SU-DHL-6 (cell line): Measurements from ENCODE around the gene ACSM6.
A peak's percentile ranks its signal among the peaks of the same experiment; 100 is the strongest.

Source experiments
- H2AFZ ChIP-seq: fragments of 200-600 bp; sonication (generic); 2 replicates; pipeline ENCODE4 v1.6.1; 2014; ENCODE audit warnings: low read depth, mild to moderate bottlenecking, moderate library complexity, mixed read lengths, antibody characterized with exemption, low read length; ENCODE audit not compliant: severe bottlenecking
- H3F3A ChIP-seq: fragments of 200-600 bp; shearing (Covaris generic); 2 replicates; pipeline ENCODE4 v1.6.0; 2016; ENCODE audit warnings: antibody characterized with exemption, mild to moderate bottlenecking; ENCODE audit not compliant: insufficient read depth
- H3K27ac ChIP-seq: fragments of 200-600 bp; sonication (generic); 2 replicates; pipeline ENCODE4 v1.5.1; 2016; ENCODE audit warnings: low read depth, mild to moderate bottlenecking, low read length, moderate library complexity, mixed read lengths
- H3K27me3 ChIP-seq: fragments of 200-600 bp; sonication (generic), shearing (Covaris generic); 2 replicates; pipeline ENCODE4 v1.6.0; 2014; ENCODE audit warnings: mild to moderate bottlenecking, low read length
- H3K36me3 ChIP-seq: fragments of 200-600 bp; sonication (generic); 2 replicates; pipeline ENCODE4 v1.6.1; 2014; ENCODE audit warnings: mild to moderate bottlenecking, low read length, mixed read lengths
- H3K4me2 ChIP-seq: fragments of 300-600, 200-600 bp; shearing (Covaris generic), sonication (generic); 2 replicates; pipeline ENCODE4 v1.6.0; 2014; ENCODE audit warnings: low read length, low read depth, mild to moderate bottlenecking; ENCODE audit not compliant: poor library complexity, severe bottlenecking
- H3K4me3 ChIP-seq: fragments of 200-600 bp; sonication (generic); 2 replicates; pipeline ENCODE4 v1.5.1; 2014; ENCODE audit warnings: antibody characterized with exemption, low read length, mild to moderate bottlenecking, mixed read lengths; ENCODE audit not compliant: insufficient read depth, poor library complexity, severe bottlenecking
- H3K79me2 ChIP-seq: fragments of 200-600 bp; sonication (generic); 2 replicates; pipeline ENCODE4 v1.6.1; 2014; ENCODE audit warnings: mild to moderate bottlenecking, low read length, moderate library complexity; ENCODE audit not compliant: insufficient read depth
- H3K9ac ChIP-seq: fragments of 200-600 bp; sonication (generic); 2 replicates; pipeline ENCODE4 v1.7.0; 2014; ENCODE audit warnings: mild to moderate bottlenecking, low read length
- H3K9me2 ChIP-seq: fragments of 200-600 bp; sonication (generic); replicated peaks from 2 replicates; pipeline ENCODE4 v1.6.1; 2014; ENCODE audit warnings: low read length; ENCODE audit not compliant: insufficient read depth
- H3K9me3 ChIP-seq: fragments of 200-600 bp; sonication (generic); 2 replicates; pipeline ENCODE4 v1.6.1; 2014; ENCODE audit warnings: low read length, mixed read lengths; ENCODE audit not compliant: insufficient read depth
- H4K20me1 ChIP-seq: fragments of 200-600 bp; sonication (generic); 2 replicates; pipeline ENCODE4 v1.6.1; 2014; ENCODE audit warnings: low read depth, mild to moderate bottlenecking, antibody characterized with exemption, low read length, moderate library complexity, mixed read lengths
- EZH2phosphoT487 ChIP-seq: fragments of 200-600 bp; sonication (generic), shearing (Covaris generic); conservative IDR thresholded peaks from 2 replicates; pipeline ENCODE4 v1.6.1; 2018; ENCODE audit warnings: mild to moderate bottlenecking, antibody characterized with exemption, low read length, moderate library complexity, mixed read lengths
- TF ChIP-seq, protein P1 (sequence below): fragments of 200-600 bp; sonication (generic); IDR thresholded peaks from one replicate; pipeline ENCODE4 v1.5.1; 2017; ENCODE audit warnings: antibody characterized with exemption, mild to moderate bottlenecking, low read length, moderate library complexity; ENCODE audit not compliant: insufficient read depth, poor library complexity, severe bottlenecking

Gene ACSM6

GRCh38 chr10:95183271-95184230 is 10.5 kb upstream of the ACSM6 start:
- TF ChIP-seq, protein P1, sequence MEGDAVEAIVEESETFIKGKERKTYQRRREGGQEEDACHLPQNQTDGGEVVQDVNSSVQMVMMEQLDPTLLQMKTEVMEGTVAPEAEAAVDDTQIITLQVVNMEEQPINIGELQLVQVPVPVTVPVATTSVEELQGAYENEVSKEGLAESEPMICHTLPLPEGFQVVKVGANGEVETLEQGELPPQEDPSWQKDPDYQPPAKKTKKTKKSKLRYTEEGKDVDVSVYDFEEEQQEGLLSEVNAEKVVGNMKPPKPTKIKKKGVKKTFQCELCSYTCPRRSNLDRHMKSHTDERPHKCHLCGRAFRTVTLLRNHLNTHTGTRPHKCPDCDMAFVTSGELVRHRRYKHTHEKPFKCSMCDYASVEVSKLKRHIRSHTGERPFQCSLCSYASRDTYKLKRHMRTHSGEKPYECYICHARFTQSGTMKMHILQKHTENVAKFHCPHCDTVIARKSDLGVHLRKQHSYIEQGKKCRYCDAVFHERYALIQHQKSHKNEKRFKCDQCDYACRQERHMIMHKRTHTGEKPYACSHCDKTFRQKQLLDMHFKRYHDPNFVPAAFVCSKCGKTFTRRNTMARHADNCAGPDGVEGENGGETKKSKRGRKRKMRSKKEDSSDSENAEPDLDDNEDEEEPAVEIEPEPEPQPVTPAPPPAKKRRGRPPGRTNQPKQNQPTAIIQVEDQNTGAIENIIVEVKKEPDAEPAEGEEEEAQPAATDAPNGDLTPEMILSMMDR: peak; percentile 95
- no peak for TF ChIP-seq EZH2phosphoT487
- Histone ChIP-seq H3K9me2 (no peaks in the 10 kb centered on the region), H3K9me3 (no peaks in the 10 kb centered on the region), H3K9ac (peak overlapping the region; percentile 66), H3K79me2 (no peaks in the 10 kb centered on the region), H3F3A (no peaks in the 10 kb centered on the region), H3K4me3 (peak overlapping the region; percentile 52), H3K4me2 (peak overlapping the region; percentile 57), H3K27me3 (no peaks in the 10 kb centered on the region), H4K20me1 (no peaks in the 10 kb centered on the region), H3K27ac (no peak overlapping the region), H2AFZ (peak overlapping the region; percentile 100), H3K36me3 (no peaks in the 10 kb centered on the region)

GRCh38 chr10:95187617-95188016 is 6.4 kb upstream of the ACSM6 start:
- no peak overlapping the region for H3K4me2 ChIP-seq
- no peaks in the 10 kb centered on the region for H3K27me3 ChIP-seq
- no peaks in the 10 kb centered on the region for H3K9me2 ChIP-seq
- no peak overlapping the region for H3K9ac ChIP-seq
- no peaks in the 10 kb centered on the region for H3F3A ChIP-seq
- no peaks in the 10 kb centered on the region for H3K36me3 ChIP-seq
- H3K9me3 ChIP-seq: no peaks in the 10 kb centered on the region
- H3K79me2 ChIP-seq: no peaks in the 10 kb centered on the region
- no peak for TF ChIP-seq EZH2phosphoT487
- TF ChIP-seq, protein P1: no peak
- no peak overlapping the region for H3K27ac ChIP-seq
- no peak overlapping the region for H2AFZ ChIP-seq
- no peaks in the 10 kb centered on the region for H4K20me1 ChIP-seq
- H3K4me3 ChIP-seq: no peak overlapping the region

- TF ChIP-seq, protein P1: no peak
- no peak for TF ChIP-seq EZH2phosphoT487
These were observed 5.4 kb upstream of the ACSM6 start for GRCh38 chr10:95188593-95188992.

More at GRCh38 chr10:95188593-95188992, 5.4 kb upstream of the ACSM6 start:
- H3K9ac ChIP-seq: no peak overlapping the region
- H3K36me3 ChIP-seq: no peaks in the 10 kb centered on the region
- H4K20me1 ChIP-seq: no peaks in the 10 kb centered on the region
- H3K9me3 ChIP-seq: no peaks in the 10 kb centered on the region
- no peak overlapping the region for H3K4me2 ChIP-seq
- H3F3A ChIP-seq: no peaks in the 10 kb centered on the region
- H3K4me3 ChIP-seq: no peak overlapping the region
- no peaks in the 10 kb centered on the region for H3K27me3 ChIP-seq
- no peak overlapping the region for H3K27ac ChIP-seq
- H2AFZ ChIP-seq: no peak overlapping the region
- no peaks in the 10 kb centered on the region for H3K9me2 ChIP-seq
- H3K79me2 ChIP-seq: no peaks in the 10 kb centered on the region
